Measurements from ENCODE around the gene WNT7B. TPM values are rescaled to one million over a fixed set of nuclear protein-coding genes. Genes with fewer than 3 reads are reported as not detected.

The WNT7B gene
- total and polyA plus RNA-seq, 2 experiments from 2014 or later = 0.10 TPM; not detected in 1

GRCh38 chr22:46010951-46011626 lies 34.1 kb upstream of the WNT7B start (continued):
- no peak for TF ChIP-seq ZNF462 (CRISPR knock-in tag; IDR thresholded peaks at IDR 0.05)
- no peak for TF ChIP-seq REST (IDR thresholded peaks at IDR 0.05; ENCODE audit: unreplicated experiment)
- TF ChIP-seq NANOG (IDR thresholded peaks at IDR 0.05; ENCODE audit: borderline replicate concordance) = no peak
- TF ChIP-seq EZH2 (IDR thresholded peaks at IDR 0.05; ENCODE audit: low read depth, unreplicated experiment) = no peak
- no peak for TF ChIP-seq ZNF114 (CRISPR knock-in tag; IDR thresholded peaks at IDR 0.05)
- no peak for TF ChIP-seq JUNB (IDR thresholded peaks at IDR 0.05; ENCODE audit: unreplicated experiment)
- TF ChIP-seq EZH2phosphoT487 (IDR thresholded peaks at IDR 0.05; ENCODE audit: unreplicated experiment) = no peak

Measured in GM23338 (cell line).